ENCODE measurements around the gene EDC3.
"Not testable (repeated sequence)": the region's sequence is repeated elsewhere in the genome, so short reads cannot be mapped to it uniquely, and the experiment has no call there.

EDC3 gene

DNA sequence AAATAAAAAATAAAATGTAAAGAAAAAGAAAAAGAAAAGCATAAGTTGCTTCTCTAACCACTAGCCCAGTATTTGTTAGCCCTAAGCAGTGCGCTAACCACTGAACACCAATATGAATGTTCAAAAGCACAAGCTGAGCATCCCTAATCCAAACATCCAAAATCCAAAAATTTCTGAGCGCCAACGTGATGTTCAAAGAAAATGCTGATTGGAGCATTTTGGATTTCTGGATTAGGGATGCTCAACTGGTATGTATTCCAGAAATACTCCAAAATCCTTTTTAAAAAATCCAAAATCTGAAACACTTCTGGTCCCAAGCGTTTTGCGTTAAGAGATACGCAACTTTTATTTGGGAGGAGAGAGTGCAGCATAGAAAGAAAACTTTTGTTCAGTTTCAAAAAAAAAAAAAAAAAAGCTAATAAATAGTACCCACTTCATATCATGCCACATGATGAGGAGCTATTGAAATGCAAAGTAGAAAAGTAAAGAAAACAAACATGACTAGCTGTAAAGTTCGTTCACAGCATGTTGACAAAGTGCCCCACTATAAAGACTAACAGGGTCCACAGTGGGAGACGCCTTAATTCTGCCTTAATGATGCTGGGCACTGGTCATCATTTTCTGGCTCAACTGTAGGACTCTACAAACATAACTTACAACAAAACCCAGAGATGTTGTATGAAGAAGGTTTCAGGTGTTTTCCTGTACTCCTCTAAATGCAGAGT lies 32.4 kb downstream of the EDC3 start:
- no peaks in the 10 kb centered on the region for H3K79me2 ChIP-seq (ENCODE audit: insufficient read depth, low read depth)
- H3K27me3 ChIP-seq (ENCODE audit: insufficient read depth, low read depth) = no peaks in the 10 kb centered on the region
- H3K4me1 ChIP-seq (ENCODE audit: low read depth, poor library complexity, severe bottlenecking) = no peaks in the 10 kb centered on the region
- H3K36me3 ChIP-seq (ENCODE audit: insufficient read depth) = no peaks in the 10 kb centered on the region
- no peak overlapping the region for H3K27ac ChIP-seq
- TF ChIP-seq, protein P1, sequence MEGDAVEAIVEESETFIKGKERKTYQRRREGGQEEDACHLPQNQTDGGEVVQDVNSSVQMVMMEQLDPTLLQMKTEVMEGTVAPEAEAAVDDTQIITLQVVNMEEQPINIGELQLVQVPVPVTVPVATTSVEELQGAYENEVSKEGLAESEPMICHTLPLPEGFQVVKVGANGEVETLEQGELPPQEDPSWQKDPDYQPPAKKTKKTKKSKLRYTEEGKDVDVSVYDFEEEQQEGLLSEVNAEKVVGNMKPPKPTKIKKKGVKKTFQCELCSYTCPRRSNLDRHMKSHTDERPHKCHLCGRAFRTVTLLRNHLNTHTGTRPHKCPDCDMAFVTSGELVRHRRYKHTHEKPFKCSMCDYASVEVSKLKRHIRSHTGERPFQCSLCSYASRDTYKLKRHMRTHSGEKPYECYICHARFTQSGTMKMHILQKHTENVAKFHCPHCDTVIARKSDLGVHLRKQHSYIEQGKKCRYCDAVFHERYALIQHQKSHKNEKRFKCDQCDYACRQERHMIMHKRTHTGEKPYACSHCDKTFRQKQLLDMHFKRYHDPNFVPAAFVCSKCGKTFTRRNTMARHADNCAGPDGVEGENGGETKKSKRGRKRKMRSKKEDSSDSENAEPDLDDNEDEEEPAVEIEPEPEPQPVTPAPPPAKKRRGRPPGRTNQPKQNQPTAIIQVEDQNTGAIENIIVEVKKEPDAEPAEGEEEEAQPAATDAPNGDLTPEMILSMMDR (conservative IDR thresholded peaks at IDR 0.05; ENCODE audit: low read depth, low read length) = no peak
- no peak overlapping the region for H3K4me3 ChIP-seq (IDR thresholded peaks at IDR 0.05; ENCODE audit: insufficient read depth, low read depth, low read length)
- H3K4me2 ChIP-seq = no peak overlapping the region
- H4K20me1 ChIP-seq (ENCODE audit: insufficient read depth) = no peaks in the 10 kb centered on the region
- no peak overlapping the region for H3K9ac ChIP-seq
- H2AFZ ChIP-seq (ENCODE audit: low read depth) = no peak overlapping the region

- no peaks in the 10 kb centered on the region for H3K36me3 ChIP-seq (ENCODE audit: insufficient read depth)
- H3K79me2 ChIP-seq (ENCODE audit: insufficient read depth, low read depth) = no peaks in the 10 kb centered on the region
- H2AFZ ChIP-seq (ENCODE audit: low read depth) = no peak overlapping the region
- H4K20me1 ChIP-seq (ENCODE audit: insufficient read depth) = no peaks in the 10 kb centered on the region
- H3K4me2 ChIP-seq = no peak overlapping the region
- no peaks in the 10 kb centered on the region for H3K27me3 ChIP-seq (ENCODE audit: insufficient read depth, low read depth)
- TF ChIP-seq, protein P1 (conservative IDR thresholded peaks at IDR 0.05; ENCODE audit: low read depth, low read length) = no peak
- peaks cover 3% of the 10 kb centered on the region for H3K4me1 ChIP-seq (ENCODE audit: low read depth, poor library complexity, severe bottlenecking)
- no peak overlapping the region for H3K9ac ChIP-seq
- H3K4me3 ChIP-seq (IDR thresholded peaks at IDR 0.05; ENCODE audit: insufficient read depth, low read depth, low read length) = no peak overlapping the region
- no peak overlapping the region for H3K27ac ChIP-seq
Measured at GRCh38 chr15:74662064-74662860, 33.6 kb downstream of the EDC3 start.

- H3K36me3 ChIP-seq (ENCODE audit: insufficient read depth); H3K4me3 ChIP-seq (IDR thresholded peaks at IDR 0.05; ENCODE audit: insufficient read depth, low read depth, low read length); H3K27me3 ChIP-seq (ENCODE audit: insufficient read depth, low read depth); H3K4me1 ChIP-seq (ENCODE audit: low read depth, poor library complexity, severe bottlenecking); H3K9ac ChIP-seq; H3K79me2 ChIP-seq (ENCODE audit: insufficient read depth, low read depth); H3K4me2 ChIP-seq; H2AFZ ChIP-seq (ENCODE audit: low read depth); H3K27ac ChIP-seq; H4K20me1 ChIP-seq (ENCODE audit: insufficient read depth): not testable (repeated sequence)
Measured at GRCh38 chr15:74661280-74661679, 34.5 kb downstream of the EDC3 start.

DNA sequence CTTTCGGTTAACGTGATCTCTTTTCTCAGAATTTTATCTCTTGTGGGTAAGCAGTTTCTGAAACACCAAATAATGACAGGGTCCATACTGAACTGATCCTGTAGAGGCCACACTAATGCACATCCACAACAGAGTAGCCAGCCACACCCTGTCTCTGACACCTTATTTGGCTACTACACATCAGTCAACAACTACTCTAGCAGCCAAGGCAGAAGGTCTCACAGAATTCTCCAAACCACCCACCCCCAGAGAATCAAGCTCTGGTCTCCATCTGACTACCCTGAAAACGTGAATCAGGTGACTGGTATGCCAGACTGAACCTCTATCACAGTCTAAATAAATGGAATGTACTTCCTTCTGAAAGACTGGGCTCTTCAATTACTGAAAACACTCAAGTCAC lies 38.0 kb downstream of the EDC3 start:
- Histone ChIP-seq H3K27ac (no peak overlapping the region), H3K27me3 (ENCODE audit: insufficient read depth, low read depth) (no peaks in the 10 kb centered on the region), H3K4me1 (ENCODE audit: low read depth, poor library complexity, severe bottlenecking) (peaks cover 35% of the 10 kb centered on the region), H3K79me2 (ENCODE audit: insufficient read depth, low read depth) (no peaks in the 10 kb centered on the region), H3K4me2 (no peak overlapping the region), H3K4me3 (IDR thresholded peaks at IDR 0.05; ENCODE audit: insufficient read depth, low read depth, low read length) (no peak overlapping the region), H3K9ac (no peak overlapping the region), H3K36me3 (ENCODE audit: insufficient read depth) (no peaks in the 10 kb centered on the region), H2AFZ (ENCODE audit: low read depth) (no peak overlapping the region), H4K20me1 (ENCODE audit: insufficient read depth) (no peaks in the 10 kb centered on the region)
- TF ChIP-seq, protein P1 (conservative IDR thresholded peaks at IDR 0.05; ENCODE audit: low read depth, low read length) = no peak

Data from KMS-11 (cell line).